ENCODE measurements around the gene RINL. TPM values are rescaled to one million over a fixed set of nuclear protein-coding genes. Genes with fewer than 3 reads are reported as not detected.

Gene RINL
- total RNA-seq, 1 experiment from 2014 or later, result 1.3 TPM

- no TSS peak for BruUV-seq (replicated peaks)
- H3K27ac ChIP-seq (ENCODE audit: low read length), result peak overlapping the region; percentile 86
- no peaks in the 10 kb centered on the region for H3K9me3 ChIP-seq (ENCODE audit: control insufficient read depth, insufficient read depth, low read depth, low read length)
- ATAC-seq (no peak), DNase-seq (ENCODE audit: low read depth, low spot score) (no peak)
- intact Hi-C loops (cut with micrococcal nuclease; ENCODE audit: unreplicated experiment) (loop anchor here (5.0 to 10.0 kb wide), 2 partner anchors 188 to 325 kb away; no protein-coding TSS in a partner anchor), in situ Hi-C loops (cut with HindIII; ENCODE audit: low pct_unique_long_range_greater_than_20kb, low sequenced_read_pairs) (loop anchor here (5.0 to 10.0 kb wide), 2 partner anchors 73 to 95 kb away; partner anchors contain the start of genes MRPS12 and SARS2)
- no peaks in the 10 kb centered on the region for H3K27me3 ChIP-seq (ENCODE audit: control insufficient read depth, insufficient read depth, low read length)
- no peak overlapping the region for H3K4me3 ChIP-seq (ENCODE audit: low read depth in 2 of 2, low read length in 2 of 2)
- TF ChIP-seq SIN3A (IDR thresholded peaks at IDR 0.05; ENCODE audit: borderline replicate concordance, insufficient read depth, low read depth, low read length) (no peak), TCF7L2 (IDR thresholded peaks at IDR 0.05; ENCODE audit: low read depth, low read length) (no peak), CTCF (IDR thresholded peaks at IDR 0.05) (no peak), POLR2AphosphoS5 (IDR thresholded peaks at IDR 0.05; ENCODE audit: low read depth, low read length) (no peak), REST (IDR thresholded peaks at IDR 0.05; ENCODE audit: insufficient read depth in 1 of 2, low read depth in 2 of 2, low read length in 1 of 2) (no peak)
- POLR2A ChIA-PET, result interaction anchor here (0.6 to 2.4 kb wide), 4 partner anchors 9 to 164 kb away, joined by 3 to 17 read pairs (median 3); no protein-coding TSS in a partner anchor
- H3K4me1 ChIP-seq (ENCODE audit: control insufficient read depth, insufficient read depth, low read length), result peaks cover 90% of the 10 kb centered on the region
- CTCF ChIA-PET, result interaction anchor here (0.8 to 1.3 kb wide), 3 partner anchors 9 to 437 kb away, joined by 3 to 5 read pairs (median 4); partner anchors contain the start of genes FAM98C, HNRNPL, MRPS12 and SARS2
- peaks cover 86% of the 10 kb centered on the region for H3K36me3 ChIP-seq (ENCODE audit: control insufficient read depth, insufficient read depth, low read length)
Measured at GRCh38 chr19:38839816-38840582, 38.1 kb downstream of the RINL start.

DNA sequence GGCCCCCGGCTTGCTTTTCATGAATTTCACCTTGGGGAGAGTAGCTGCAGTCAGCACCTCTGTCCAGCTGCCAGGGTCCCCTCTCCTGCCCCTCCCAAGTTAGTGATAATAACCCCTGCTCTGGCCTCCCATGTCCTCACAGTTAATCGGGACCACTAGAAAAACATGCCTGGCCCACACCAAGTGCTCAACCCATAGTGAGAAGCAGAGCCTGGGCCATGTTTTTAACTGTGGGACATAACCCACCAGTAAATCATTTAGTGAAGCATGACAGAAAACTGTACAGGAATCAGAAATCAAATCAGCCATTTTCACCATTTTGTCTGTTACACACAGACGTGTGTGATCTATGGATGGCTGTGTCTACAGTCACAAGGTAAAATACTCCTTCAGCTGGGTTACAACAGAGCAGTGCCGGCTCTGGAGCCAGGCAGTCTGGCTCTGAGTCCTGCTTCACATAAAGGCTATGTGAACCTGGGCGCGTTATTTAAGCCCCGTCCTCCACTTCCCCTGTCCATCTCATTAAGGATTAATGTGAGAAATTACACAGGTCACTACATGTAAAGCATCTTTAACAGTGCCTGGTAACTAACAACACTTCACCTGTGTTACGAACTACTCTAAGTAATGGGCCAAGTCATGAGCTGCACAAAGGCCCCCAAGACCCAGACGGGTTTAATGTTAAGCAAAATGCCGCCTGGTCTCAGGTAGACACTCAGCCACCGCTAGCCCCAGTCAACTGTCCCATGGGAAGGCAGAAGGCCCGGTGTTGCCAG is 38.9 kb downstream of the RINL start:
- ChIA-PET CTCF (interaction anchor here (0.5 to 1.3 kb wide), 6 partner anchors 24 to 156 kb away, joined by 3 to 5 read pairs (median 3); partner anchors contain the start of genes MRPS12 and SARS2), POLR2A (interaction anchor here (0.6 to 2.4 kb wide), 5 partner anchors 8 to 163 kb away, joined by 3 to 17 read pairs (median 3); no protein-coding TSS in a partner anchor)
- peaks cover 78% of the 10 kb centered on the region for H3K36me3 ChIP-seq (ENCODE audit: control insufficient read depth, insufficient read depth, low read length)
- peaks cover 95% of the 10 kb centered on the region for H3K4me1 ChIP-seq (ENCODE audit: control insufficient read depth, insufficient read depth, low read length)
- H3K9me3 ChIP-seq (ENCODE audit: control insufficient read depth, insufficient read depth, low read depth, low read length), result no peaks in the 10 kb centered on the region
- DNase-seq (ENCODE audit: low read depth, low spot score) (no peak), ATAC-seq (no peak)
- intact Hi-C loops (cut with micrococcal nuclease; ENCODE audit: unreplicated experiment) (loop anchor here (5.0 to 10.0 kb wide), 2 partner anchors 187 to 324 kb away; no protein-coding TSS in a partner anchor), in situ Hi-C loops (cut with HindIII; ENCODE audit: low pct_unique_long_range_greater_than_20kb, low sequenced_read_pairs) (loop anchor here (5.0 kb wide), 1 partner anchor 72 kb away; no protein-coding TSS in a partner anchor)
- no peaks in the 10 kb centered on the region for H3K27me3 ChIP-seq (ENCODE audit: control insufficient read depth, insufficient read depth, low read length)
- TSS peak; percentile 1 for BruUV-seq (replicated peaks)
- no peak overlapping the region for H3K4me3 ChIP-seq (ENCODE audit: low read depth in 2 of 2, low read length in 2 of 2)
- H3K27ac ChIP-seq (ENCODE audit: low read length), result peak overlapping the region; percentile 86
- TF ChIP-seq CTCF (IDR thresholded peaks at IDR 0.05), result no peak
- no peak for TF ChIP-seq POLR2AphosphoS5 (IDR thresholded peaks at IDR 0.05; ENCODE audit: low read depth, low read length)
- TF ChIP-seq TCF7L2 (IDR thresholded peaks at IDR 0.05; ENCODE audit: low read depth, low read length), result no peak
- no peak for TF ChIP-seq SIN3A (IDR thresholded peaks at IDR 0.05; ENCODE audit: borderline replicate concordance, insufficient read depth, low read depth, low read length)
- no peak for TF ChIP-seq REST (IDR thresholded peaks at IDR 0.05; ENCODE audit: insufficient read depth in 1 of 2, low read depth in 2 of 2, low read length in 1 of 2)
